T-helper 1 cell (primary cell): ENCODE data around the gene CHMP2A.
"Not testable (repeated sequence)": the region's sequence is repeated elsewhere in the genome, so short reads cannot be mapped to it uniquely, and the experiment has no call there.

ENCODE experiments used
- DNase-seq, 5 donors: peaks; one replicate each; pipeline ENCODE4 v3.0.0-alpha.2; 2012 to 2020

Gene CHMP2A

GRCh38 chr19:58510084-58510862 is 44.6 kb downstream of the CHMP2A start:
- DNase-seq, result no peak

GRCh38 chr19:58509731-58510083 is 45.2 kb downstream of the CHMP2A start:
- DNase-seq, result no peak

- not testable (repeated sequence) for DNase-seq
Measured at GRCh38 chr19:58507602-58508223, 47.2 kb downstream of the CHMP2A start.
